SK-N-SH treated with all-trans-retinoic acid at 6 μM for 48 hours (cell line): ENCODE data around the gene LHX2.

Experiments
- ATAC-seq: fragments of 200-7000 bp; cut with Tn5 transposase; 3 replicates; pipeline ENCODE4 v1.9.1; 2020; ENCODE audit warnings: mild to moderate bottlenecking, moderate library complexity
- ARNTL ChIP-seq: fragments of 450-650 bp; formaldehyde crosslinking; IDR thresholded peaks from 2 replicates; pipeline ENCODE4 v1.5.0; 2020; ENCODE audit warnings: low read depth, mild to moderate bottlenecking, moderate library complexity, borderline replicate concordance
- BACH2 ChIP-seq: fragments of 250-450 bp; sonication (Bioruptor Pico); IDR thresholded peaks from 2 replicates; pipeline ENCODE4 v1.9.0; 2021; ENCODE audit warnings: mild to moderate bottlenecking, borderline replicate concordance
- CREB5 ChIP-seq: fragments of 250-450 bp; sonication (Bioruptor Pico); IDR thresholded peaks from 2 replicates; pipeline ENCODE4 v1.5.1; 2020; ENCODE audit warnings: low read depth, mild to moderate bottlenecking, moderate library complexity
- ESRRG ChIP-seq: fragments of 250-450 bp; sonication (Bioruptor Pico); IDR thresholded peaks from 2 replicates; pipeline ENCODE4 v1.6.1; 2021; ENCODE audit warnings: mild to moderate bottlenecking
- GLIS3 ChIP-seq: fragments of 250-450 bp; sonication (Bioruptor Pico); IDR thresholded peaks from 2 replicates; pipeline ENCODE4 v1.5.0; 2020; ENCODE audit warnings: mild to moderate bottlenecking, moderate library complexity
- ISL1 ChIP-seq: fragments of 250-450 bp; sonication (Bioruptor Pico); IDR thresholded peaks from 2 replicates; pipeline ENCODE4 v2.1.2; 2022; ENCODE audit warnings: mild to moderate bottlenecking, moderate library complexity
- OSR1 ChIP-seq: fragments of 250-450 bp; sonication (Bioruptor Pico); IDR thresholded peaks from 2 replicates; pipeline ENCODE4 v1.8.0; 2022; ENCODE audit warnings: moderate library complexity, mild to moderate bottlenecking, inconsistent platforms
- POU6F1 ChIP-seq: fragments of 250-450 bp; sonication (Bioruptor Pico); IDR thresholded peaks from 2 replicates; pipeline ENCODE4 v1.8.0; 2021; ENCODE audit warnings: low read depth, mild to moderate bottlenecking, moderate library complexity, borderline replicate concordance
- PPARA ChIP-seq: fragments of 250-450 bp; sonication (Bioruptor Pico); IDR thresholded peaks from 2 replicates; pipeline ENCODE4 v1.5.0; 2020; ENCODE audit warnings: mild to moderate bottlenecking, borderline replicate concordance
- SNAI2 ChIP-seq: fragments of 250-450 bp; sonication (Bioruptor Pico); IDR thresholded peaks from 2 replicates; pipeline ENCODE4 v1.5.0; 2020; ENCODE audit warnings: mild to moderate bottlenecking, moderate library complexity
- TCF4 ChIP-seq: fragments of 250-450 bp; sonication (Bioruptor Pico); IDR thresholded peaks from 2 replicates; pipeline ENCODE4 v1.8.0; 2021; ENCODE audit warnings: mild to moderate bottlenecking, moderate library complexity, borderline replicate concordance
- TOX ChIP-seq: fragments of 250-450 bp; sonication (Bioruptor Pico); IDR thresholded peaks from 2 replicates; pipeline ENCODE4 v1.8.0; 2021; ENCODE audit warnings: mild to moderate bottlenecking, moderate library complexity, borderline replicate concordance
- ZC3H10 ChIP-seq: fragments of 250-450 bp; sonication (Bioruptor Pico); IDR thresholded peaks from 2 replicates; pipeline ENCODE4 v1.5.1; 2021; ENCODE audit warnings: mild to moderate bottlenecking, moderate library complexity
- ZFP3 ChIP-seq: fragments of 250-450 bp; sonication (Bioruptor Pico); IDR thresholded peaks from 2 replicates; pipeline ENCODE4 v1.5.0; 2020; ENCODE audit warnings: mild to moderate bottlenecking, moderate library complexity
- ZFP30 ChIP-seq: fragments of 450-650 bp; formaldehyde crosslinking; IDR thresholded peaks from 2 replicates; pipeline ENCODE4 v1.5.0; 2022; ENCODE audit warnings: mild to moderate bottlenecking, moderate library complexity
- ZNF565 ChIP-seq: fragments of 450-650 bp; formaldehyde crosslinking; conservative IDR thresholded peaks from 2 replicates; pipeline ENCODE4 v1.5.0; 2020; ENCODE audit warnings: low read depth, mild to moderate bottlenecking, moderate library complexity
- ZNF70 ChIP-seq: fragments of 450-650 bp; formaldehyde crosslinking; IDR thresholded peaks from 2 replicates; pipeline ENCODE4 v1.5.0; 2020; ENCODE audit warnings: mild to moderate bottlenecking, moderate library complexity
- ZNF8 ChIP-seq: fragments of 450-650 bp; formaldehyde crosslinking; IDR thresholded peaks from 2 replicates; pipeline ENCODE4 v1.5.0; 2020; ENCODE audit warnings: mild to moderate bottlenecking, moderate library complexity
- TF ChIP-seq, protein P1 (sequence below): fragments of 250-450 bp; sonication (Bioruptor Pico); IDR thresholded peaks from 2 replicates; pipeline ENCODE4 v1.5.0; 2020; ENCODE audit warnings: mild to moderate bottlenecking, moderate library complexity
- TF ChIP-seq, protein P2 (sequence below): fragments of 250-450 bp; sonication (Bioruptor Pico); IDR thresholded peaks from 2 replicates; pipeline ENCODE4 v1.5.1; 2021; ENCODE audit warnings: mild to moderate bottlenecking, moderate library complexity

Gene LHX2

DNA sequence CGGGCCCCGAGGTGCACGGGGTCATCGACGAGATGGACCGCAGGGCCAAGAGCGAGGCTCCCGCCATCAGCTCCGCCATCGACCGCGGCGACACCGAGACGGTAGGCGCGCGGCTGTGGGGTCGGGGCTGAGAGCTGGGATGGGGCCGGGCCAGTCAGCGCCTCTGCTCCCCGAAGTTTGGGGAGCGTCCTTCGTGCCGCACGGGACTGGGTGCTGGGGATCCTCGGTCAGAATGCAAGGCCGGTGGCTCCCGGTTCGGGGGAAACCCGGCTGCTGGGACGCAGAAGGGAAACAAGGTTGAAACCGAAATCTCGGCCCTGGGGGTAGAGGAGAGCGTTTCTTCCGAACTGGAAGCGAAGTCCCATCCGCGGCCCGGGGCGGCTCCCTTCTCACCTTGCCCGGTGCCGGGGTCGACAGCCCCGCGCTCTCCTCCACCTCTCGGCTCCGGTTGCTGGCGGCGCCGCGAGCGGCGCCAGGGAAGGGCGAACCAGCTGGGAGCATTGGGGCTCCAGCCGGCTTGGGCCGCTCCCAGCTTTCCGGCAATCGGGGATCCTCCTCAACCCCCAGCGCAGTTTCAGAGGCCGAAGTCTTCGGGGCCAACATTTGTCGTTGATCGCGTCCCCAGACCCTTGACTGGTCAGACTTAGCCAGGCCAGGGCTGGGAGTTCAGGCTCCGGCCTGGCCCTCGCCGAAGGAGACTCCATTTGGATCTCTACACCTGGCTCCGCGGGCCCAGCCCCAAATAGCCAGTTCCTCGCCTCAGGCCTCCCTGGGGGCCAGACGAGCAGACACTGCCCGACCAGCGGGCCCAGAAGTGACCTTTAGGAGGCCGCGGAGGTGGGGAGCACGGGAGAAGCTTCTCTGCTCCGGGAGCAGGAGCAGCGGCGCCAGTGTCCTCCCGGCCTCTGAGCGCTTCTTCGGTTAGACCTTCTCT lies 1.1 kb downstream of the LHX2 start (continued):
- TF ChIP-seq POU6F1 (CRISPR knock-in tag) = no peak

- no peak for TF ChIP-seq ESRRG (CRISPR knock-in tag)
- no peak for TF ChIP-seq TCF4 (CRISPR knock-in tag)
- no peak for TF ChIP-seq PPARA (CRISPR knock-in tag)
- TF ChIP-seq, protein P1, sequence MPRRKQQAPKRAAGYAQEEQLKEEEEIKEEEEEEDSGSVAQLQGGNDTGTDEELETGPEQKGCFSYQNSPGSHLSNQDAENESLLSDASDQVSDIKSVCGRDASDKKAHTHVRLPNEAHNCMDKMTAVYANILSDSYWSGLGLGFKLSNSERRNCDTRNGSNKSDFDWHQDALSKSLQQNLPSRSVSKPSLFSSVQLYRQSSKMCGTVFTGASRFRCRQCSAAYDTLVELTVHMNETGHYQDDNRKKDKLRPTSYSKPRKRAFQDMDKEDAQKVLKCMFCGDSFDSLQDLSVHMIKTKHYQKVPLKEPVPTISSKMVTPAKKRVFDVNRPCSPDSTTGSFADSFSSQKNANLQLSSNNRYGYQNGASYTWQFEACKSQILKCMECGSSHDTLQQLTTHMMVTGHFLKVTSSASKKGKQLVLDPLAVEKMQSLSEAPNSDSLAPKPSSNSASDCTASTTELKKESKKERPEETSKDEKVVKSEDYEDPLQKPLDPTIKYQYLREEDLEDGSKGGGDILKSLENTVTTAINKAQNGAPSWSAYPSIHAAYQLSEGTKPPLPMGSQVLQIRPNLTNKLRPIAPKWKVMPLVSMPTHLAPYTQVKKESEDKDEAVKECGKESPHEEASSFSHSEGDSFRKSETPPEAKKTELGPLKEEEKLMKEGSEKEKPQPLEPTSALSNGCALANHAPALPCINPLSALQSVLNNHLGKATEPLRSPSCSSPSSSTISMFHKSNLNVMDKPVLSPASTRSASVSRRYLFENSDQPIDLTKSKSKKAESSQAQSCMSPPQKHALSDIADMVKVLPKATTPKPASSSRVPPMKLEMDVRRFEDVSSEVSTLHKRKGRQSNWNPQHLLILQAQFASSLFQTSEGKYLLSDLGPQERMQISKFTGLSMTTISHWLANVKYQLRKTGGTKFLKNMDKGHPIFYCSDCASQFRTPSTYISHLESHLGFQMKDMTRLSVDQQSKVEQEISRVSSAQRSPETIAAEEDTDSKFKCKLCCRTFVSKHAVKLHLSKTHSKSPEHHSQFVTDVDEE = no peak
- no peak for TF ChIP-seq ZNF8 (CRISPR knock-in tag)
- no peak for TF ChIP-seq ZNF70
- TF ChIP-seq CREB5 = no peak
- no peak for TF ChIP-seq BACH2
- no peak for TF ChIP-seq SNAI2 (CRISPR knock-in tag)
- TF ChIP-seq ZFP3 (CRISPR knock-in tag) = no peak
- TF ChIP-seq OSR1 (CRISPR knock-in tag) = no peak
- ATAC-seq = no peak
These were observed 2.0 kb downstream of the LHX2 start for GRCh38 chr9:124013309-124014210.

- TF ChIP-seq ZFP30 (CRISPR knock-in tag) = no peak
- no peak for TF ChIP-seq ZNF70
- no peak for TF ChIP-seq ZC3H10 (CRISPR knock-in tag)
- TF ChIP-seq TOX (CRISPR knock-in tag) = no peak
- no peak for TF ChIP-seq ARNTL (CRISPR knock-in tag)
- TF ChIP-seq ISL1 (CRISPR knock-in tag) = no peak
- no peak for TF ChIP-seq GLIS3 (CRISPR knock-in tag)
- no peak for TF ChIP-seq ZFP3 (CRISPR knock-in tag)
- no peak for TF ChIP-seq CREB5
- TF ChIP-seq ZNF8 (CRISPR knock-in tag) = no peak
- TF ChIP-seq ZNF565 (CRISPR knock-in tag) = no peak
- no peak for TF ChIP-seq TCF4 (CRISPR knock-in tag)
- TF ChIP-seq, protein P2, sequence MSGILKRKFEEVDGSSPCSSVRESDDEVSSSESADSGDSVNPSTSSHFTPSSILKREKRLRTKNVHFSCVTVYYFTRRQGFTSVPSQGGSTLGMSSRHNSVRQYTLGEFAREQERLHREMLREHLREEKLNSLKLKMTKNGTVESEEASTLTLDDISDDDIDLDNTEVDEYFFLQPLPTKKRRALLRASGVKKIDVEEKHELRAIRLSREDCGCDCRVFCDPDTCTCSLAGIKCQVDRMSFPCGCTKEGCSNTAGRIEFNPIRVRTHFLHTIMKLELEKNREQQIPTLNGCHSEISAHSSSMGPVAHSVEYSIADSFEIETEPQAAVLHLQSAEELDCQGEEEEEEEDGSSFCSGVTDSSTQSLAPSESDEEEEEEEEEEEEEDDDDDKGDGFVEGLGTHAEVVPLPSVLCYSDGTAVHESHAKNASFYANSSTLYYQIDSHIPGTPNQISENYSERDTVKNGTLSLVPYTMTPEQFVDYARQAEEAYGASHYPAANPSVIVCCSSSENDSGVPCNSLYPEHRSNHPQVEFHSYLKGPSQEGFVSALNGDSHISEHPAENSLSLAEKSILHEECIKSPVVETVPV (CRISPR knock-in tag) = no peak
- no peak for TF ChIP-seq ESRRG (CRISPR knock-in tag)
- ATAC-seq = no peak
These were observed 2.8 kb downstream of the LHX2 start for GRCh38 chr9:124014211-124014955.
